ENCODE measurements around the gene AOPEP. TPM values are rescaled to one million over a fixed set of nuclear protein-coding genes. Genes with fewer than 3 reads are reported as not detected.
"Not testable (repeated sequence)": the region's sequence is repeated elsewhere in the genome, so short reads cannot be mapped to it uniquely, and the experiment has no call there.

The AOPEP gene
- total RNA-seq, 2 experiments from 2014 or later: 10.7 to 12.2 TPM

DNA sequence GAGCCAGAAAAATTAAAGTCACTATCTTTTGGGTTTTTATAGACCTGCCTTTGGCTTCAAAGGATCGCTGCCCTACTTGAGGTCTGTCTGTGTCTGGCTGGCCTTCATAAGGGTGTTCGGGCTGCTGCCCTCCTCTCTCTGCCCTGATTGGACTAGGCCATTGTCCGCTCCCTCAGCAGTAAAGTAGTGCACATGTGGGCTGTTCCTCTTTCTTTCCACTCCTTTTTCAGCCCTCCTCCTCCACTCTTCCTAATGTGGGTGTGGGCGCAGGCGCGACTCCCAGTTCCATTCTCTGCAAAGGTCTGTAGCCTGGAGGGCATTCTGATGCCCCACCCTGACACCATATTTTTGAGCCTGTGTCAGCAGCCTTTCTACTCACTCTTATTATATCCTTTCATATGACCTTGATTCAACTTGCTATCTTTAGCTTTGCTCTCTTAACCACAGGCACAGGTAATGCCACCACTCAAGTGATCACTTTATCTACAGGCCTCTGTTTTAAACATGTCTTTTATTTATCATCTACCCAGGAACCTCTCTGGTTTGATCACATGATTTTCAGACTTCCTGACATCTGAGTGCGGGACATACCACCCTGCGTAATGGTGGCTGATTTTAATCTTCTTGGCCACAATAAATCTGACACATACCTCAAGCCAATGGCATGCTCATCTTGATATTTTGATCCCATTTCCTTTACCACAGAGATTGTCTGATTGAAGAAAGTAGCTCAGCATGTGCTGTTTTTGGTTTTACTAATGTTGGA is 144.5 kb downstream of the AOPEP start:
- peaks cover 6% of the 10 kb centered on the region for H3K36me3 Mint-ChIP-seq
- peaks cover 7% of the 10 kb centered on the region for H3K27me3 Mint-ChIP-seq
- peaks cover 51% of the 10 kb centered on the region for H3K4me1 Mint-ChIP-seq (ENCODE audit: low read depth)
- intact Hi-C loops (cut with micrococcal nuclease): loop anchor here (1.0 to 2.0 kb wide), 2 partner anchors 10 to 136 kb away; no protein-coding TSS in a partner anchor
- H3K9me3 Mint-ChIP-seq: no peaks in the 10 kb centered on the region
- peak overlapping the region; percentile 80 for H3K27ac Mint-ChIP-seq
- peak overlapping the region; percentile 30 for H3K4me3 Mint-ChIP-seq
- ChIA-PET POLR2A (interaction anchor here (1.0 to 2.1 kb wide), 2 partner anchors 10 to 31 kb away, joined by 4 to 6 read pairs; no protein-coding TSS in a partner anchor), CTCF (interaction anchor here (0.6 kb wide), 1 partner anchor 202 kb away, joined by 3 read pairs; no protein-coding TSS in a partner anchor)
- peak; percentile 63 for DNase-seq

DNA sequence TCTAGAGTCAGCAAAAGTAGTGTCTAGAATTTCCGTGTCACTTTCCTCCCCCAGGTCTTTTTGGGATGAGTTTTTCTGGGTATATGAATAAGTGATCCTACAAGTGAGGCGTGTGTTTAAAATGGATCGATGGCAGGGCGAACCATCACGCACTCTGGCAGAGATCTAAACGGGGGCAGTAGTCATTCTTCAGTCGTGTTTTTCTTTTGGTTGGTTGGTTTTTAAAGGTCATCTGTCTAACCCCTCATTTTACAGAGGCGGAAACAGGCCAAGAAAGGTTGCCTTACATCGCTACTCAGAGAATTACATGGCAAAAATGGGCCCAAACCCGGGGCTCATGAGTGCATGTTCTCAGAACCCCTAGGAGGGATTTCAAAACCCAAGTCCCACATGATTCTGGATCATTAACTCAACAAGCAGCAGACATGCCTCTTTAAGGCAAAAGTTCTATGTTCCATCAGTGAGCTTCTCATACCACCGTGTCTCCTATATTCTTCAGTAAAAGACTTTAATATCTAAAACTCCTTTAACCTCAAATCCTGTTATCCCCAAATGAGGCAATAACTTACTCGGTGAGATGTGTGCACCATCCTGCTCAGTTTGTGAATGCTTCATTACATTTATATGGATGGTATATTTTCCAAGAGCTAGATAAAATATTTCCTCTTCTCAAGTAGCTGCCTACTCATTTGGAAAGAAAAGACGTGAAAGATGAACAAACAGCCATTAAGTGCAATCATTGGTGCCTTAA is 145.8 kb downstream of the AOPEP start:
- Mint-ChIP-seq H3K36me3 (peaks cover 7% of the 10 kb centered on the region), H3K27me3 (peaks cover 7% of the 10 kb centered on the region), H3K4me1 (ENCODE audit: low read depth) (peaks cover 52% of the 10 kb centered on the region), H3K27ac (no peak overlapping the region), H3K4me3 (no peak overlapping the region), H3K9me3 (no peaks in the 10 kb centered on the region)
- no peak for DNase-seq
- CTCF ChIA-PET: no interaction called here
- intact Hi-C loops (cut with micrococcal nuclease): no loop called here
- POLR2A ChIA-PET: interaction anchor here (2.1 kb wide), 1 partner anchor 11 kb away, joined by 6 read pairs; no protein-coding TSS in a partner anchor

DNA sequence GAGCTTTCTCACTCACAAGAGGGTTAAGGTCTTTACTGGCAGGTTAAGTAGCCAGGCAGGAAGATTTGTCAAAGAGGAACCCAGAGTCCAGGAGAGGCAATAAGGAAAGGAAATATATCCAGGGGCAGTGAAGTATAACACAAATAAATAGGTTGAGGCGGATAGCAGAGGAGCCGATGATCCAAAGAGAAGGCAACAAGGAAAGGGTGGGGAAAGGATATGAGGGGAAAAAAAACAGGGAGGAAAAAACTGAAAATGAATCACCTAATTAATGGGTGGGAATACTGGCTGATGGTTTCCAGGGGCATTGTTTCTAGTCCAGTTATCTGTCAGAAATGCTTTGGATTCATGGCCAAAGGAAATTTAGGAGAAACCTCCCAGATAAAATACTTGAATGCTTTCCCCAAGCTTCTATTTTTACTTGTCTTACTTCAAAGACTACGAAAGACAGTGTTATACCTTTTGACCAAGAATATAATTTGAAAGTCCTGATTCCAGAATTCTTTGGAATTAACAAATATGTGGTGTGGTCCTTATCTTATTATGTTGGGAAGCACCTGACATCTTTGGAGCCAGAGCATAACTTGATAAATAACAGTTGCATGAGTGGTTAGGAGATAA is 146.5 kb downstream of the AOPEP start:
- intact Hi-C loops (cut with micrococcal nuclease): no loop called here
- H3K9me3 Mint-ChIP-seq: no peaks in the 10 kb centered on the region
- H3K4me3 Mint-ChIP-seq: no peak overlapping the region
- H3K27me3 Mint-ChIP-seq: peaks cover 7% of the 10 kb centered on the region
- DNase-seq: no peak
- ChIA-PET CTCF (no interaction called here), POLR2A (interaction anchor here (2.1 kb wide), 1 partner anchor 12 kb away, joined by 6 read pairs; no protein-coding TSS in a partner anchor)
- H3K4me1 Mint-ChIP-seq (ENCODE audit: low read depth): peaks cover 52% of the 10 kb centered on the region
- peak overlapping the region; percentile 13 for H3K27ac Mint-ChIP-seq
- H3K36me3 Mint-ChIP-seq: peaks cover 7% of the 10 kb centered on the region

DNA sequence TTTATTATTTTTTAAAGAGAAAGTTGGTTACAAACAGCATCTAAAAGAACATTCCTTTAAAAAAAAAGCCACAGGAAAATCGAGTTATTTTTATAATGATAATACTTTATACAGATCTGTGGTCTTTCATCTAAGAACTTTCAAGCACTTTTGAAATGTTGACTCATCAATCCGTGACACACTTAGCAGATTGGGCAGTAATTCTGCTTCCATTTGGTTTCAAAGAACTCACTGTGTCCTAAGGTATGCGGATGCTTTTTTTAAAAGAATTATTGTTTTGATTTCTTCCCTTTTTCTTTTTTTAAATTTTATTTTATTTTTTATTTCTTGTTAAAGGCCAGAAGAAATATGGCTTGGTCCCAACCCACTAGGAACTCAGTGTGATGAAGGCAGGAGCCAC is 147.8 kb downstream of the AOPEP start:
- Mint-ChIP-seq H3K4me3 (no peak overlapping the region), H3K27me3 (peaks cover 7% of the 10 kb centered on the region), H3K36me3 (peaks cover 5% of the 10 kb centered on the region), H3K9me3 (peaks cover 6% of the 10 kb centered on the region), H3K27ac (no peak overlapping the region), H3K4me1 (ENCODE audit: low read depth) (peaks cover 61% of the 10 kb centered on the region)
- CTCF ChIA-PET: no interaction called here
- POLR2A ChIA-PET: no interaction called here
- DNase-seq: no peak
- intact Hi-C loops (cut with micrococcal nuclease): loop anchor here (2.0 kb wide), 2 partner anchors 36 to 72 kb away; no protein-coding TSS in a partner anchor

DNA sequence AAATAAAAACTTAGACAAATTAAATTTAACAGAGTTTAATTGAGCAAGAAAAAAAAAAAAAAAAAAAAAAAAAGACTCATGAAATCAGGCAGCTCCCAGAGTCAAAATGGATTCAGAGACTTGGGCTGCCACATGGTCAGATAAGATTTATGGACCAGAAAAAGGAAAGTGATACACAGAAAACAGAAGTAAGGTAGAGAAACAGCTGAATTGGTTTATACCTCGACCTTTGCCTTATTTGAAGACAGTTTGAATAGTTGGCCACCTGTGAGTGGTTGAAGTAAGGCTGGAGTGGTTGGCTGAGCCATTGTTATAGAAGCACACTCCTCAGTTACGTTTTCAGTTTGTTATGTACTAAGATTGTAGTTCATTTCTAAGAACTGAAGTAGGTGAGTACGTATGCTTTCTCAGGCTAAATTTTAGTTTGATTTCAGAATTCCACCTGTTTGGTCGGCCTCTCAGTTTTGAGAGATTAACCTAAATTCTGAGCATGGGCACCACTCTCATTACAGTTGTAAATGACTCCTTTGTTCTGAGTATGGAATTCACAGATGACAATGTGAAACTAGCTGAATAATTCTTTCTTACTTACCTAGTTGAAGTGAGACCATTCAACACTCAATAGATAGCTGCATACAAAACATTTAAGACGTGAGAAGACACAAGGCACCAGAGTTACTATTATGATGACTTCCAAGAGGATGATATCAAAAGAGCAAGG is 149.0 kb downstream of the AOPEP start:
- no peak overlapping the region for H3K4me3 Mint-ChIP-seq
- CTCF ChIA-PET: interaction anchor here (1.3 kb wide), 1 partner anchor 71 kb away, joined by 4 read pairs; no protein-coding TSS in a partner anchor
- peak; percentile 25 for DNase-seq
- peak overlapping the region; percentile 6 for H3K27ac Mint-ChIP-seq
- H3K9me3 Mint-ChIP-seq: peaks cover 6% of the 10 kb centered on the region
- H3K4me1 Mint-ChIP-seq (ENCODE audit: low read depth): peaks cover 52% of the 10 kb centered on the region
- peaks cover 5% of the 10 kb centered on the region for H3K36me3 Mint-ChIP-seq
- POLR2A ChIA-PET: interaction anchor here (1.6 to 1.8 kb wide), 2 partner anchors 14 to 25 kb away, joined by 3 to 10 read pairs; no protein-coding TSS in a partner anchor
- intact Hi-C loops (cut with micrococcal nuclease): loop anchor here (1.0 to 5.0 kb wide), 5 partner anchors 25 to 292 kb away; no protein-coding TSS in a partner anchor
- peaks cover 7% of the 10 kb centered on the region for H3K27me3 Mint-ChIP-seq

DNA sequence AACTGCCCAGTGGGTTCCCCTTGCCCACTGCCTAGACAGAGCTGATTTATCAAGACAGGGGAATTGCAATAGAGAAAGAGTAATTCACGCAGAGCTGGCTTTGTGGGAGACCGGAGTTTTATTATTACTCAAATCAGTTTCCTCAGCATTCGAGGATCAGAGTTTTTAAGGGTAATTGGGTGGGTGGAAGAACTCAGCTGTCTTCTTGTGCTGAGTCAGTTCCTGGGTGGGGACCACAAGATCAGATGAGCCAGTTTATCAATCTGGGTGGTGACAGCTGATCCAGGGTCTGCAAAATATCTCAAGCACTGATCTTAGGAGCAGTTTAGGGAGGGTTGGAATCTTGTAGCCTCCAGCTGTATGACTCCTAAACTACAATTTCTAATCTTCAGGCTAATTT is 152.3 kb downstream of the AOPEP start:
- CTCF ChIA-PET: interaction anchor here (1.1 kb wide), 1 partner anchor 18 kb away, joined by 5 read pairs; no protein-coding TSS in a partner anchor
- POLR2A ChIA-PET: interaction anchor here (0.9 to 2.2 kb wide), 6 partner anchors 11 to 128 kb away, joined by 3 to 6 read pairs (median 4); no protein-coding TSS in a partner anchor

DNA sequence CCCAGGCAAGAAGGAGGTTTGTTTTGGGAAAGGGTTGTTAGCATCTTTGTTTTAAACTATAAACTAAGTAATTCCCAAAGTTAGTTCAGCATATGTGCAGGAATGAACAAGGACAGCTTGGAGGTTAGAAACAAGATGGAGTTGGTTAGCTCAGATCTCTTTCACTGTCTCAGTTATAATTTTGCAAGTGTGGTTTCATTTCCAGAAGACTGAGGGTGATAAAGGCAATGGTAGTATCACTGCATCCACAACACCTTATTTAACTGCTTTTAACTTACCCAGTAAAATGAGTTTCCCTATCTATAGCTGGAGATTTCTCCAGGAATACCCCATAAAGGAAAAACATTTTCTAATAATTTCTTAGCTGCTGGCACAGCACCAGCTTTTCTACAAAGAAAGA is 152.7 kb downstream of the AOPEP start:
- DNase-seq: no peak
- intact Hi-C loops (cut with micrococcal nuclease): loop anchor here (5.0 kb wide), 2 partner anchors 73 to 288 kb away; no protein-coding TSS in a partner anchor
- H3K9me3 Mint-ChIP-seq: peaks cover 6% of the 10 kb centered on the region
- POLR2A ChIA-PET: interaction anchor here (0.9 to 2.2 kb wide), 6 partner anchors 11 to 128 kb away, joined by 3 to 6 read pairs (median 4); no protein-coding TSS in a partner anchor
- peaks cover 6% of the 10 kb centered on the region for H3K27me3 Mint-ChIP-seq
- H3K4me3 Mint-ChIP-seq: no peak overlapping the region
- peaks cover 26% of the 10 kb centered on the region for H3K4me1 Mint-ChIP-seq (ENCODE audit: low read depth)
- peak overlapping the region; percentile 69 for H3K27ac Mint-ChIP-seq
- H3K36me3 Mint-ChIP-seq: peaks cover 5% of the 10 kb centered on the region
- CTCF ChIA-PET: interaction anchor here (1.1 kb wide), 1 partner anchor 18 kb away, joined by 5 read pairs; no protein-coding TSS in a partner anchor

More for the DNA sequence above, 152.3 kb downstream of the AOPEP start:
- not testable (repeated sequence) for H3K4me3 Mint-ChIP-seq, H3K9me3 Mint-ChIP-seq, H3K27me3 Mint-ChIP-seq, H3K36me3 Mint-ChIP-seq
- intact Hi-C loops (cut with micrococcal nuclease): loop anchor here (5.0 kb wide), 2 partner anchors 73 to 288 kb away; no protein-coding TSS in a partner anchor
- Mint-ChIP-seq H3K27ac (peak overlapping the region; percentile 69), H3K4me1 (ENCODE audit: low read depth) (peaks cover 26% of the 10 kb centered on the region)
- peak; percentile 66 for DNase-seq

DNA sequence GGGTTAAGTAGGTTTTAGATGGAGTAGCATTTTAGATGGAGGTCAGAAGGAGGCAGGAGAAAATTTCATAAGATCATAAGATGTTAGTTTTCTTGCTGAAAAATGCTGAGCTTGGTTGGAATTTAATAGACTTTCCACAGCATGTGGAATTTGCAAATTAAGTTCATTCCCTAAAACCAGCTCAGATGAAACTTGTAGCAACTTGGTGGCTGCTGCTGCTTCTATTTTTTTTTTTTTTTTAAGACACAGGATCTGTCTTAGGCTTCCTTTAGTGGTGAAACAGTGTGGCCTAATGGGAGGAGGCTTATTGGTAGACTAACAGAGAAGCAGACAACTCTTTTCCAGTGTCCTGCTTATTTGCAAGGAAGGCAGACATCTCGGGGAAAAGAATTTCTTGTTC is 154.5 kb downstream of the AOPEP start:
- peaks cover under 1% of the 10 kb centered on the region for H3K36me3 Mint-ChIP-seq
- H3K27ac Mint-ChIP-seq: no peak overlapping the region
- H3K4me1 Mint-ChIP-seq (ENCODE audit: low read depth): peaks cover 15% of the 10 kb centered on the region
- no peak overlapping the region for H3K4me3 Mint-ChIP-seq
- H3K9me3 Mint-ChIP-seq: peaks cover 6% of the 10 kb centered on the region
- CTCF ChIA-PET: no interaction called here
- intact Hi-C loops (cut with micrococcal nuclease): no loop called here
- POLR2A ChIA-PET: interaction anchor here (0.6 kb wide), 1 partner anchor 79 kb away, joined by 5 read pairs; no protein-coding TSS in a partner anchor
- peaks cover under 1% of the 10 kb centered on the region for H3K27me3 Mint-ChIP-seq
- no peak for DNase-seq

DNA sequence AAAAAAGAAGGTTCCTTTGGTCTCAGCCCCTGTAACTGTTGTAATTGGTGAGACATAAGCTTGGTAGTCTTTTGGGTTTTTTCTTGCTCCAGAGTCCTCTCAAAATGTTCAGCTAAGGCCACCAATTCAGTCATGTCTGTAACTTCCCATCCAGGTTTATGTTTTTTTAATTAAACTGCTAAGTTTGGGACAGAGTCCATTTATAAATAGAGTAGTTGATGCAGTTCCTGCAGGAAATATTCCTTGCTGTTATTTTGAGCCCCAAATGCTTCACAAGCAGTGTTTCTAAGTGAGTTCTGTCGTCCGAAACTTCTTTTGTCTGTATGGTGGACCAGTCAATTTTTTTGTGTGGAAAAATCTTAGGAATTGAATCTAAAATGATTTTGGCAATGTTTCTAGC is 155.0 kb downstream of the AOPEP start:
- H3K4me1 Mint-ChIP-seq (ENCODE audit: low read depth): peaks cover 15% of the 10 kb centered on the region
- no peak overlapping the region for H3K4me3 Mint-ChIP-seq
- DNase-seq: no peak
- no peaks in the 10 kb centered on the region for H3K27me3 Mint-ChIP-seq
- no peaks in the 10 kb centered on the region for H3K36me3 Mint-ChIP-seq
- no peak overlapping the region for H3K27ac Mint-ChIP-seq
- POLR2A ChIA-PET: no interaction called here
- peaks cover 6% of the 10 kb centered on the region for H3K9me3 Mint-ChIP-seq
- intact Hi-C loops (cut with micrococcal nuclease): no loop called here
- CTCF ChIA-PET: no interaction called here

DNA sequence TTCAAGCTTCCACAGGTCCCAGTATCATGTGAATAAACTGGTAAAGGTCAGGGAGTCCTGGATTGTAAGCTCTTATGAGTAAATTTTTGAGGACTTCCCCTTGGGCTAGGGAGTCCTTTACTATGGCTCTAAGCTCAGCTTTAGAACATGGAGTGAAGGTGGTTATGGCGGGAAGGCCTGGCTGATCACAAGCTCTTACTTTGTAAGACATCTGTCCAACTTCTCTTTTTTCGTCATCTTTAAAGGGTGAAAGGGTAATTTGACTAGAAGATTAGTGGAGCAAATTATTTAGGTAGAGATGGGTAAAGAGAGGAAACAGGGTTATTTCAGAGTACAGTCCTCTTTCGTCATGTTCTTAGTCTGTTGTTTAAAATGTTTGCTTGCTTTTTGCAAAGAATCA is 155.4 kb downstream of the AOPEP start:
- Mint-ChIP-seq H3K27ac (no peak overlapping the region), H3K36me3 (no peaks in the 10 kb centered on the region), H3K4me1 (ENCODE audit: low read depth) (peaks cover 15% of the 10 kb centered on the region), H3K9me3 (peaks cover 6% of the 10 kb centered on the region), H3K27me3 (no peaks in the 10 kb centered on the region), H3K4me3 (no peak overlapping the region)
- ChIA-PET POLR2A (no interaction called here), CTCF (no interaction called here)
- intact Hi-C loops (cut with micrococcal nuclease): no loop called here
- DNase-seq: no peak

DNA sequence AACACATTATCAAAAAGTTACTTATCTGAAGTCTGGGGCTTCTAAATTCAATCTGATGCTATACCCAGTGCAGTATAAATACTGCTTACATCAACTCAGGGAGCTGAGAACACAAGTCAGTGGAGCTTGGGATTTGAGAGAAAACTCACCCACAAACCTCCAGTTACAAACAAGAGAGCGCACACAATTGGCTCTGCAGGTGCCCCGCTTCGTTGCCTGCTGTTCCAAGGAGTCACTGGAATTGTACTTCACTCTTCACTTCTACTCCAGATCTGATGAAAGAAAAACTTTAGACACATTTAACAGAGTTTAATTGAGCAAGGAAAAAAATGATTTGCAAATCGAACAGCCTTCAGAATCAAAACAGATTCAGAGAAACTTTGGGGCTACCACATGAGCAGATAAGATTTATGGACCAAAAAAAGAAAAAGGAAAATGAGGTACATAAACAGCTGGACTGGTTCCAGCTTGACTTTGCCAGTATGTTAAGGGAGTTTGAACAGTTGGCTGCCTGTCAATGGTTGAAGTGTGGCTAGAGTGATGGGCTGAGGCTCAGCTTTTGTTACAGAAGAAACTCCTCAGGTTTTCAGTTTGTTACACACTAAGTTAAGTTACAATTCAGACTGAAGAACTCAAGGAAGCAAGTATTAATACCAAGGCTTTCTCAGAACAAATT is 156.6 kb downstream of the AOPEP start:
- CTCF ChIA-PET: no interaction called here
- peaks cover 14% of the 10 kb centered on the region for H3K4me1 Mint-ChIP-seq (ENCODE audit: low read depth)
- no peaks in the 10 kb centered on the region for H3K36me3 Mint-ChIP-seq
- no peak overlapping the region for H3K4me3 Mint-ChIP-seq
- no peaks in the 10 kb centered on the region for H3K27me3 Mint-ChIP-seq
- DNase-seq: no peak
- no peak overlapping the region for H3K27ac Mint-ChIP-seq
- POLR2A ChIA-PET: no interaction called here
- intact Hi-C loops (cut with micrococcal nuclease): no loop called here
- peaks cover 6% of the 10 kb centered on the region for H3K9me3 Mint-ChIP-seq

Measured in activated CD4-positive, alpha-beta memory T cell treated with anti-CD3 and anti-CD28 coated beads for 36 hours (primary cell).